GM13977 (cell line): ENCODE measurements around the gene RANBP1.

Source experiments
- DNase-seq: peaks from one replicate; pipeline ENCODE4 v3.0.0; 2012; ENCODE audit warnings: low spot score
- CTCF ChIP-seq: IDR thresholded peaks from 2 replicates; pipeline ENCODE4 v1.5.1; 2012; ENCODE audit warnings: mild to moderate bottlenecking, control low read depth; ENCODE audit not compliant: insufficient read depth; ENCODE audit errors: extremely low read depth, missing control alignments
- in situ Hi-C: fragments of 300-500 bp; cut with MboI; formaldehyde crosslinking; loops from one replicate; pipeline ENCODE4 v1.12.0; 2022; ENCODE audit warnings: low sequenced_read_pairs, low pct_unique_long_range_greater_than_20kb, mixed read lengths, inconsistent platforms; ENCODE audit not compliant: unreplicated experiment

The RANBP1 gene

DNA sequence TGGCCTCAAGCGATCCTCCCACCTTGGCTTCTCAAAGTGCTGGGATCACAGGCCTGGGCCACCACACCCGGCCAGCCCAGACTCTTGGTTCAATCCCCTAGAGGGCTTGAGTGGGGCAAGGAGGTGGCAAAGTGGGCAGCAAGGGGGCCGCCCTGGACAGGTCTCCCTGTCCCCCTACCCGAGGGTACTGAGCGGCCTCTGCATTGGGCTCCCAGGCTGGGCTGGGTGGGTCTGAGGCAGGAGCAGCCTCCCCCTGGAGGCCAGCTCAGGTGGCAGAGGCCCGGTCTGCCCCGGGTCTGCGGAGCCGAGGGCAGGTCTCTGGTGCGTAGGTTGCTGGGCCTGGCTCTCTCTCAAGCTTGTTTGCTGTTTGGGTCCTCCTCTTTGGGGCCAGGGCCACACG, 57.3 kb downstream of the RANBP1 start:
- DNase-seq: no peak
- no peak for TF ChIP-seq CTCF
- in situ Hi-C loops: loop anchor here (10.0 kb wide), 1 partner anchor 62 kb away; no protein-coding TSS in a partner anchor

DNA sequence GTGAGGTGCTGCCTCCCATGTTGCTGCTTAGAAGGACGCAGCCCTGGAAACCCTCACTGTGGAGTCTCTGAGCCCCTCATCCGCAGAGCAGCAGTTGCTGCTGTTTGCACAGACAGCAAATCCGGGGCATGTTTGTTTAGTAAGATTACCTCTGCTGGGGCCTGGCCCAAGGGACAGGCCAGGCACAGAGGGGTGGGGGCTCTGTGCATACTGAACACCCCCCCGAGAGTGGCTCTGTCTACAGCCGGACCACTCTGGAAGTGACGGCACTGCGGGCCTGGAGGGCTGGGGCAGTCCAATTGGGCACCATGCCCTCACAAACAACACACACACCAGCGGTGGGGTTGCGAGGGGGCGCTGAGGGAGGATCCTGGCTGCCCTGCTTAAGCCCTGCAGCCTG, 57.9 kb downstream of the RANBP1 start:
- no peak for DNase-seq
- TF ChIP-seq CTCF: no peak
- in situ Hi-C loops: loop anchor here (10.0 kb wide), 1 partner anchor 61 kb away; no protein-coding TSS in a partner anchor

GRCh38 chr22:20174785-20175596, 59.1 kb downstream of the RANBP1 start:
- TF ChIP-seq CTCF: no peak
- DNase-seq: no peak
- in situ Hi-C loops: loop anchor here (10.0 kb wide), 1 partner anchor 60 kb away; no protein-coding TSS in a partner anchor

DNA sequence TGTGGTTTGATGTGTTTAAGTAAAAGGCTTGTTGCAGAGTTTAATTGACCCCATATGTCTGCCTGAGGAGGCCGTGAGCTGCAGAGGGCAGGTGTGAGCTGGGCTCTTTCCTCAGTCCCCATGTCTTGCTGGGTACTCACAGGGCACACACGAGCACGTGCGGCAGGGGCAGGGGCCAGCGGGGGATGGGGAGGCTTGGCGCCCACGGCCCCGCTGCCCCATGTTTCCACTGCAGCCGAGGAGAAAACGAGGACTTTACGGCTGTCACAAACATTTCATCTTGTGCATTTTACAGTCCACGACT, 59.6 kb downstream of the RANBP1 start:
- DNase-seq: no peak
- no peak for TF ChIP-seq CTCF
- in situ Hi-C loops: loop anchor here (10.0 kb wide), 1 partner anchor 59 kb away; no protein-coding TSS in a partner anchor

GRCh38 chr22:20176421-20177085, 60.6 kb downstream of the RANBP1 start:
- in situ Hi-C loops: loop anchor here (10.0 kb wide), 1 partner anchor 58 kb away; no protein-coding TSS in a partner anchor
- DNase-seq: no peak
- no peak for TF ChIP-seq CTCF
